Kidney epithelial cell (primary cell): ENCODE data around the gene TMEM37. TPM values are rescaled to one million over a fixed set of nuclear protein-coding genes. Genes with fewer than 3 reads are reported as not detected.
A peak's percentile ranks its signal among the peaks of the same experiment; 100 is the strongest.

ENCODE experiments used
- DNase-seq: peaks from one replicate; pipeline ENCODE4 v3.0.0-alpha.2; 2010; ENCODE audit warnings: low read depth
- H3K27me3 ChIP-seq: 2 replicates; pipeline ENCODE4 v1.6.0; 2011; ENCODE audit warnings: low read length; ENCODE audit not compliant: control insufficient read depth, insufficient read depth
- H3K36me3 ChIP-seq: 2 replicates; pipeline ENCODE4 v1.5.1; 2011; ENCODE audit warnings: low read length; ENCODE audit not compliant: control insufficient read depth, insufficient read depth
- H3K4me3 ChIP-seq: 2 replicates; pipeline ENCODE4 v1.5.1; 2011; ENCODE audit warnings: low read depth, mild to moderate bottlenecking, control low read depth, low read length
- total RNA-seq: library from RNA; depleted of rRNA; stranded (reverse); fragments of >200 nt; gene quantifications from 2 replicates; pipeline ENCODE4 v1.2.3, GENCODE V29; 2015
- TF ChIP-seq, protein P1 (sequence below): IDR thresholded peaks from 2 replicates; pipeline ENCODE4 v1.5.1; 2011; ENCODE audit warnings: mild to moderate bottlenecking, moderate library complexity, low read length, control low read depth, inconsistent platforms; ENCODE audit not compliant: insufficient read depth, poor library complexity, severe bottlenecking

The TMEM37 gene
- total RNA-seq, 1 donor from 2014 or later, result not detected

DNA sequence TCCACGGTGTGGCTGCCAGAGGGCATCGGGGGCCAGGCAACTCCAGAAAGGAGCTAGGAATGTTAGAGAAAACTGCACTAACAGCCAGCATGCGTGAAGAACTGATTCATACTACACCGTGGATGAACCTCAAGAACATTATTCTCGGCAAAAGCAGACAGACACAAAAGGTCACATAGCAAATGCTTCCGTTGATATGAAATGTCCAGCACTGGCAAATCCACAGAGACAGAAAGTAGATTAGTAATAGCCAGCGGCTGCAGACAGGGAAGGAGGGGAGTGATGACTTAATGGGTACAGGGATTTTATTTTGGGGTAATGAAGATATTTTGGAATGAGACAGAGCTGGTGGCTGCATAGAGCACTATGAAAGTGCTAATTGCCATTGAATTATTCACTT lies 55.2 kb downstream of the TMEM37 start:
- no peaks in the 10 kb centered on the region for H3K27me3 ChIP-seq
- TF ChIP-seq, protein P1, sequence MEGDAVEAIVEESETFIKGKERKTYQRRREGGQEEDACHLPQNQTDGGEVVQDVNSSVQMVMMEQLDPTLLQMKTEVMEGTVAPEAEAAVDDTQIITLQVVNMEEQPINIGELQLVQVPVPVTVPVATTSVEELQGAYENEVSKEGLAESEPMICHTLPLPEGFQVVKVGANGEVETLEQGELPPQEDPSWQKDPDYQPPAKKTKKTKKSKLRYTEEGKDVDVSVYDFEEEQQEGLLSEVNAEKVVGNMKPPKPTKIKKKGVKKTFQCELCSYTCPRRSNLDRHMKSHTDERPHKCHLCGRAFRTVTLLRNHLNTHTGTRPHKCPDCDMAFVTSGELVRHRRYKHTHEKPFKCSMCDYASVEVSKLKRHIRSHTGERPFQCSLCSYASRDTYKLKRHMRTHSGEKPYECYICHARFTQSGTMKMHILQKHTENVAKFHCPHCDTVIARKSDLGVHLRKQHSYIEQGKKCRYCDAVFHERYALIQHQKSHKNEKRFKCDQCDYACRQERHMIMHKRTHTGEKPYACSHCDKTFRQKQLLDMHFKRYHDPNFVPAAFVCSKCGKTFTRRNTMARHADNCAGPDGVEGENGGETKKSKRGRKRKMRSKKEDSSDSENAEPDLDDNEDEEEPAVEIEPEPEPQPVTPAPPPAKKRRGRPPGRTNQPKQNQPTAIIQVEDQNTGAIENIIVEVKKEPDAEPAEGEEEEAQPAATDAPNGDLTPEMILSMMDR, result no peak
- DNase-seq, result no peak
- no peak overlapping the region for H3K4me3 ChIP-seq
- H3K36me3 ChIP-seq, result no peaks in the 10 kb centered on the region

DNA sequence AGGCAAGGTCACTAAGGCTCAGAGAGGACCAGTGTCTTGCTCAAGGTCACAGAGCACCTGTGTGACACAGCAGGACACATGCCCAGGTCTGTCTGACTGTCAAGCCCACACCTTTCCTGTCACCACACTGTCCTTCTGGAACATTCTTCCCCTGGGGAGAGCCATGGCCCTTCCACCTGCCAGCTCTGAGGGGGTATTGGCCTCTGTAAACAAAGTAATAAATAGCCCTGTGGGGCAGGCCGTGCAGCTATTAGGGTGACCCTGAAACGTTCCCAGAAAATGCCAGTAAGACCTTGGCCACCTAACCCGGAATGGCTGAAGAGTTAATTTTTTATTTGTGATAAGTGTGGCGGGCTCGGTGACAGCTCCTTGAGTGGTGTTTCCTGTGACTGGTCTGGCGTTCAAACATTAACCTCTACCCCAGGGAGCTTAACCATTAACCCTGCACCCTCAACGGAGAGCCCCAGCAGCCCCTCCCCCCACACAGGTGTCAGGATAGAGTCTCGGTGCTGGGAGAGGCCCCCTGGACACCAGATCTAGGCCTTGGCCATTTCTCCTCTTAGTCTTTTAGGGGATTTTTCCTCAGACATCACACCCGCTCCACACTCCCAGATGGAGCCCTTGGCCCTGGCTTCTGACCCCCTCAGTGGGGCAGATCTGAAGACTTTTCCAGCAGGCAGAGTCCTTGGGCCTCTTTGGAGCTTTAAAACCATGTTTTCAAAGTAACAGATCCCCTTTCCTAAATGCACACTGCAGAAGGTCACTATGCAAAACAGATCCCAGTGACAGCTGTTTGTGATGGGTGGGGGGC lies 56.0 kb downstream of the TMEM37 start:
- Histone ChIP-seq H3K36me3 (no peaks in the 10 kb centered on the region), H3K4me3 (no peak overlapping the region), H3K27me3 (no peaks in the 10 kb centered on the region)
- TF ChIP-seq, protein P1, result no peak
- peak; percentile 48 for DNase-seq

Other genes starting within 250 kb of the TMEM37 start
- gene STEAP3, start 208.0 kb upstream of the TMEM37 start, total RNA-seq, result 38.8 and 45.7 TPM in 2 replicates
- 6.4 and 9.6 TPM in 2 replicates for gene C2orf76, start 65.0 kb upstream of the TMEM37 start, total RNA-seq
- 82.3 and 98.0 TPM in 2 replicates for gene DBI, start 64.9 kb upstream of the TMEM37 start, total RNA-seq
- not detected in 2 replicates for gene SCTR, start 92.6 kb downstream of the TMEM37 start, total RNA-seq
- 1.0 and 1.8 TPM in 2 replicates for gene CFAP221, start 112.6 kb downstream of the TMEM37 start, total RNA-seq
- 12.0 and 14.7 TPM in 2 replicates for gene TMEM177, start 247.3 kb downstream of the TMEM37 start, total RNA-seq